Psoas muscle (tissue), 8 donors: Measurements from ENCODE around the gene EXOSC10. TPM values are rescaled to one million over a fixed set of nuclear protein-coding genes. Genes with fewer than 3 reads are reported as not detected.

ENCODE experiments used
- ATAC-seq, 4 donors: fragments of 200-7000 bp; cut with Tn5 transposase; one replicate each; pipeline ENCODE4 v1.9.1; 2020; ENCODE audit warnings: moderate library complexity in 3 of 4, mild to moderate bottlenecking in 2 of 4
- DNase-seq, 2 donors: peaks; one replicate each; pipeline ENCODE4 v3.0.0-alpha.2; 2020
- H3K27ac ChIP-seq: fragments of 200-600 bp; one replicate; pipeline ENCODE4 v1.8.0; 2022
- H3K27me3 ChIP-seq, 3 donors: fragments of 200-600 bp in 1 of 3; one replicate each; pipeline versions ENCODE4 v1.6.1 to v1.8.0; 2013 to 2022; ENCODE audit warnings: low read length in 2 of 3, mild to moderate bottlenecking in 2 of 3, moderate library complexity in 1 of 3; ENCODE audit not compliant: insufficient read depth in 3 of 3
- H3K36me3 ChIP-seq, 2 donors: fragments of 200-600 bp in 1 of 2; one replicate each; pipeline versions ENCODE4 v1.6.1 to v1.8.0; 2013 to 2022; ENCODE audit warnings: low read depth in 1 of 2, mild to moderate bottlenecking in 1 of 2, moderate library complexity in 1 of 2; ENCODE audit not compliant: insufficient read depth in 1 of 2
- H3K4me1 ChIP-seq: fragments of 200-600 bp; one replicate; pipeline ENCODE4 v1.8.0; 2022
- H3K4me3 ChIP-seq: fragments of 200-600 bp; one replicate; pipeline ENCODE4 v1.8.0; 2022; ENCODE audit warnings: mild to moderate bottlenecking
- H3K9me3 ChIP-seq: fragments of 200-600 bp; one replicate; pipeline ENCODE4 v1.8.0; 2022
- WGBS, 3 donors: extraction: QIAGEN DNeasy Blood & Tissue Kit; methylation state at CpG; one replicate each; pipeline versions ENCODE4 v1.1.6 to v1.1.7; 2013; 5-methylcytosine and 5-hydroxymethylcytosine counted together
- intact Hi-C, 2 donors: fragments of 100-400 bp; cut with DNase I; formaldehyde crosslinking; loops; one replicate each; pipeline versions ENCODE4 v1.11.0 to v1.14.2; 2022
- polyA plus RNA-seq, 3 donors: library from polyadenylated mRNA; stranded (reverse); fragments of 200-250 nt; gene quantifications; one replicate each; pipeline ENCODE4 v1.2.3, GENCODE V29; 2013
- total RNA-seq, 4 donors: library from RNA; stranded (reverse); fragmentation: NEBNext Ultra II Directional in 2 of 4; extraction: Animal tissue kit (Norgen Biotek cat#: 25700) in 2 of 4; gene quantifications; one replicate each; pipeline versions ENCODE4 v1.2.1 to v1.2.4, GENCODE V29; 2021 to 2023
- TF ChIP-seq, protein P1 (sequence below): fragments of 200-600 bp; IDR thresholded peaks from one replicate; pipeline ENCODE4 v1.8.0; 2022; ENCODE audit warnings: antibody characterized with exemption
- donor health status: healthy with polysubstance abuse.
- donor health status: DM: no; HTN: no; CAD: no; lungs with moderate emphysema.
- donor health status: Bipolar disorder and iron deficiency.
- donor health status: healthy.
- donor health status: DM: yes; HTN: yes; CAD: no.
- donor health status: DM: no; HTN: no; CAD: no.
- donor health status: DM: no; HTN: no; CAD: no.
- donor health status: DM: yes; HTN: yes; CAD: no.

EXOSC10 gene
- total and polyA plus RNA-seq, 7 donors = 16.3 to 39.1 (median 29.7) TPM

DNA sequence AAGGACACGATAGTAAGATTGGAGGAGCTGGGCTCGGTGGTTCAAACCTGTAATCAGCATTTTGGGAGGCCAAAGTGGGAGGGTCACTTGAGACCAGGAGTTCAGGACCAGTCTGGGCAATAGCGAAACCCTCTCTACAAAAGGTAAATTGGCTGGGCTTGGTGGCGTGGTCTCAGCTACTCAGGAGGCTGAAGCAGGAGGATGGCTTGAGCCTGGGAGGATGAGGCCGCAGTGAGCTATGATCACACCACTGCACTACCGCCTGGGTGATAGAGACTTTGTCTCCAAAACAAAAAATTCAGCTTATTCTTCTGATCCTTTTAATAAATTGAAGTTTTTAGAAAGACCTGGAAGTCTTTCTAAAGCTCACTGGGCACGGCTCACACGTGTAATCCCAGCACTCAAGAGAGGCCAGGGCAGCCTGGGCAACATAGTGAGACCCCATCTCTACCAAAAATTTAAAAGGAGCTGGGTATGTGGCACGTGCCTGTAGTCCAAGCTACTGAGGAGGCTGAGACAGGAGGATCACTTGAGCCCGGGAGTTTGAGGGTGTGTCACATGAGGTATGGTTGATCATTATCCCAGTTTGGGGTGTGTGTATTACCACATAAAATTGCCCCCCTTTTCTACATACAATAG is 67.9 kb downstream of the EXOSC10 start:
- 85 to 90% (median 86%) methylated on average over 10 of the region's 10 CpGs for WGBS, 3 donors
- ATAC-seq = peak; percentile 21 to 34 (median 26)
- H3K4me3 ChIP-seq = no peak overlapping the region
- peaks cover 1% of the 10 kb centered on the region for H3K4me1 ChIP-seq
- intact Hi-C loops = no loop called here
- H3K27me3 ChIP-seq = no peaks in the 10 kb centered on the region
- H3K36me3 ChIP-seq = peaks cover 0 to 35% of the 10 kb centered on the region in 2 donors
- no peaks in the 10 kb centered on the region for H3K9me3 ChIP-seq
- no peak overlapping the region for H3K27ac ChIP-seq
- TF ChIP-seq, protein P1, sequence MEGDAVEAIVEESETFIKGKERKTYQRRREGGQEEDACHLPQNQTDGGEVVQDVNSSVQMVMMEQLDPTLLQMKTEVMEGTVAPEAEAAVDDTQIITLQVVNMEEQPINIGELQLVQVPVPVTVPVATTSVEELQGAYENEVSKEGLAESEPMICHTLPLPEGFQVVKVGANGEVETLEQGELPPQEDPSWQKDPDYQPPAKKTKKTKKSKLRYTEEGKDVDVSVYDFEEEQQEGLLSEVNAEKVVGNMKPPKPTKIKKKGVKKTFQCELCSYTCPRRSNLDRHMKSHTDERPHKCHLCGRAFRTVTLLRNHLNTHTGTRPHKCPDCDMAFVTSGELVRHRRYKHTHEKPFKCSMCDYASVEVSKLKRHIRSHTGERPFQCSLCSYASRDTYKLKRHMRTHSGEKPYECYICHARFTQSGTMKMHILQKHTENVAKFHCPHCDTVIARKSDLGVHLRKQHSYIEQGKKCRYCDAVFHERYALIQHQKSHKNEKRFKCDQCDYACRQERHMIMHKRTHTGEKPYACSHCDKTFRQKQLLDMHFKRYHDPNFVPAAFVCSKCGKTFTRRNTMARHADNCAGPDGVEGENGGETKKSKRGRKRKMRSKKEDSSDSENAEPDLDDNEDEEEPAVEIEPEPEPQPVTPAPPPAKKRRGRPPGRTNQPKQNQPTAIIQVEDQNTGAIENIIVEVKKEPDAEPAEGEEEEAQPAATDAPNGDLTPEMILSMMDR = no peak
- DNase-seq = no peak

GRCh38 chr1:11030865-11031264 is 68.8 kb downstream of the EXOSC10 start:
- WGBS, 3 donors = 78 to 83% (median 78%) methylated on average over 9 of the region's 9 CpGs
- Histone ChIP-seq H3K9me3 (no peaks in the 10 kb centered on the region), H3K27ac (no peak overlapping the region), H3K4me3 (no peak overlapping the region), H3K27me3 (no peaks in the 10 kb centered on the region), H3K36me3 (peaks cover 0 to 44% of the 10 kb centered on the region in 2 donors), H3K4me1 (peaks cover 4% of the 10 kb centered on the region)
- ATAC-seq (peak in 1 of 4 donors; percentile 6), DNase-seq (no peak)
- intact Hi-C loops = no loop called here
- TF ChIP-seq, protein P1 = no peak

DNA sequence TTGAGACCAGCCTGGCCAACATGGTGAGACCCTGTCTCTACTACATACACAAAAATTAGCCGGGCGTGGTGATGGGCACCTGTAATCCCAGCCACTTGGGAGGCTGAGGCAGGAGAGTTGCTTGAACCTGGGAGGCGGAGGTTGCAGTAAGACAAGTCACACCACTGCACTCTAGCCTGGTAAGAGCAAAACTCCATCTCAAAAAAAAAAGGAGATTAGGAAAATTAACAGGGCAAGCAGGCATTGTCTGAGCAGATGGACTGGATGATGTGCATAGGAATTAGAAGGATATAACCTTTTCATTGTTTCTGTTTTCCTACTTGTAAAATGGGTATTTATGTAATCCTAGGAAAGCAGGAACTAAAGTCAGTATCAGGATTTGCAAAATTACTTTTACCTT is 71.7 kb downstream of the EXOSC10 start:
- 92 to 95% (median 94%) methylated on average over 3 of the region's 3 CpGs for WGBS, 3 donors
- H3K27ac ChIP-seq = no peak overlapping the region
- no peak overlapping the region for H3K4me3 ChIP-seq
- H3K27me3 ChIP-seq = no peaks in the 10 kb centered on the region
- ATAC-seq (no peak), DNase-seq (no peak)
- H3K9me3 ChIP-seq = no peaks in the 10 kb centered on the region
- intact Hi-C loops = no loop called here
- peaks cover 3 to 73% of the 10 kb centered on the region in 2 donors for H3K36me3 ChIP-seq
- peaks cover 14% of the 10 kb centered on the region for H3K4me1 ChIP-seq
- TF ChIP-seq, protein P1 = no peak

DNA sequence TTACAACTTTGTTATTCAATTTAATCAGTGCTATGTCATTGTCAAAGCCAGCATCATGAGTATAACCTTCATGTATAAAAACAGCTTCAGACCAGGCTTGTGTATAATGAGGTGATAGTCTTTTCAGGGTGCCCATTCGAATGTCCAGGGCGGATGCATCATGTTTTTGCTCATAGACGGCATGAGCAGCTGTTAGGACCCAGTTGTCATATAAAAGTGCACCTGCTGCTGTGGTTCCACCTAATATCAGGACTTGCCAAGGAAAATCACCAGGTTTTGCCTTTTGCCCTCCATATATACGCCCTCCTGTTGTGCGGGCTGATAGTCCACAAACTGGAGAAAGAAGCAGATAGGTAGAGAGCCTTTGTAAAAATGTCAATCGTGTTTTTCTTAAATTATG is 72.4 kb downstream of the EXOSC10 start:
- DNase-seq = no peak

More for the DNA sequence above, 72.4 kb downstream of the EXOSC10 start:
- WGBS, 3 donors = 51 to 63% (median 55%) methylated on average over 6 of the region's 6 CpGs
- peaks cover 3 to 80% of the 10 kb centered on the region in 2 donors for H3K36me3 ChIP-seq
- ATAC-seq = no peak
- H3K4me1 ChIP-seq = peaks cover 14% of the 10 kb centered on the region
- no peak overlapping the region for H3K4me3 ChIP-seq
- TF ChIP-seq, protein P1 = no peak
- no peaks in the 10 kb centered on the region for H3K9me3 ChIP-seq
- H3K27ac ChIP-seq = no peak overlapping the region
- intact Hi-C loops = no loop called here
- H3K27me3 ChIP-seq = no peaks in the 10 kb centered on the region
